Measurements from ENCODE around the gene RCVRN.

GRCh38 chr17:9898812-9899211, 6.3 kb downstream of the RCVRN start:
- TF ChIP-seq CTCF (conservative IDR thresholded peaks at IDR 0.05 in 1 of 2, IDR thresholded peaks at IDR 0.05 in 1 of 2; ENCODE audit: extremely low read depth in 1 of 2, insufficient read depth in 1 of 2, low read depth in 1 of 2, low read length in 2 of 2) (no peak), EZH2 (IDR thresholded peaks at IDR 0.05; ENCODE audit: borderline replicate concordance, low read length) (no peak)

Measured in mammary epithelial cell (primary cell).